Adipose tissue (tissue), 3 donors: Measurements from ENCODE around the gene JMJD7. TPM values are rescaled to one million over a fixed set of nuclear protein-coding genes. Genes with fewer than 3 reads are reported as not detected.

ENCODE experiments used
- H3K27ac ChIP-seq: one replicate; pipeline ENCODE4 v1.5.1; 2013; ENCODE audit warnings: low read depth, low read length
- WGBS, 3 donors: extraction: QIAGEN DNeasy Blood & Tissue Kit; methylation state at CpG; one replicate each; pipeline ENCODE4 v1.1.7; 2013; 5-methylcytosine and 5-hydroxymethylcytosine counted together
- polyA plus RNA-seq, 3 donors: library from polyadenylated mRNA; stranded (reverse); fragments of 200-250 nt; gene quantifications; one replicate each; pipeline ENCODE4 v1.2.3, GENCODE V29; 2013
- donor health status: healthy with polysubstance abuse.
- donor health status: Bipolar disorder and iron deficiency.
- donor health status: healthy.

JMJD7 gene
- polyA plus RNA-seq, 3 donors = 8.5 to 15.5 (median 10.3) TPM

GRCh38 chr15:41852736-41853590 is 25.1 kb downstream of the JMJD7 start:
- no peak overlapping the region for H3K27ac ChIP-seq
- 75 to 80% (median 78%) methylated on average over 16 to 17 of the region's 17 CpGs for WGBS, 3 donors

GRCh38 chr15:41853831-41854230 is 25.9 kb downstream of the JMJD7 start:
- H3K27ac ChIP-seq = no peak overlapping the region
- 85 to 88% (median 86%) methylated on average over 10 of the region's 10 CpGs for WGBS, 3 donors

GRCh38 chr15:41854443-41854842 is 26.6 kb downstream of the JMJD7 start:
- H3K27ac ChIP-seq = no peak overlapping the region
- 73 to 94% (median 89%) methylated on average over 9 of the region's 9 CpGs for WGBS, 3 donors

- no peak overlapping the region for H3K27ac ChIP-seq
- 79 to 83% (median 82%) methylated on average over 28 to 30 of the region's 30 CpGs for WGBS, 3 donors
Observed at GRCh38 chr15:41855261-41855961, 27.5 kb downstream of the JMJD7 start.

GRCh38 chr15:41856262-41856661 is 28.4 kb downstream of the JMJD7 start:
- no peak overlapping the region for H3K27ac ChIP-seq
- WGBS, 3 donors = 92 to 94% (median 93%) methylated on average over 16 to 17 of the region's 17 CpGs

GRCh38 chr15:41856716-41857115 is 28.8 kb downstream of the JMJD7 start:
- H3K27ac ChIP-seq = no peak overlapping the region
- WGBS, 3 donors = 89 to 96% (median 94%) methylated on average over 12 of the region's 12 CpGs

- WGBS, 3 donors = 87 to 95% (median 88%) methylated on average over 9 of the region's 9 CpGs
- no peak overlapping the region for H3K27ac ChIP-seq
Observed at GRCh38 chr15:41857316-41857715, 29.4 kb downstream of the JMJD7 start.

- WGBS, 3 donors = 85 to 88% (median 87%) methylated on average over 10 to 15 of the region's 15 CpGs
Observed at GRCh38 chr15:41858756-41859155, 30.9 kb downstream of the JMJD7 start.

GRCh38 chr15:41860049-41860828 is 32.3 kb downstream of the JMJD7 start:
- no peak overlapping the region for H3K27ac ChIP-seq
- WGBS, 3 donors = 56 to 68% (median 58%) methylated on average over 13 to 15 of the region's 15 CpGs

More at GRCh38 chr15:41858756-41859155, 30.9 kb downstream of the JMJD7 start:
- no peak overlapping the region for H3K27ac ChIP-seq

- no peak overlapping the region for H3K27ac ChIP-seq
- WGBS, 3 donors = 90 to 93% (median 93%) methylated on average over 18 of the region's 18 CpGs
Observed at GRCh38 chr15:41861736-41862356, 34.0 kb downstream of the JMJD7 start.

GRCh38 chr15:41862515-41863116 is 34.7 kb downstream of the JMJD7 start:
- H3K27ac ChIP-seq = no peak overlapping the region
- WGBS, 3 donors = 68 to 80% (median 75%) methylated on average over 13 to 19 of the region's 19 CpGs

- no peak overlapping the region for H3K27ac ChIP-seq
- WGBS, 3 donors = 80 to 89% (median 84%) methylated on average over 18 of the region's 18 CpGs
Observed at GRCh38 chr15:41865490-41866055, 37.7 kb downstream of the JMJD7 start.

GRCh38 chr15:41866263-41866703 is 38.4 kb downstream of the JMJD7 start:
- WGBS, 3 donors = 83 to 85% (median 84%) methylated on average over 7 to 8 of the region's 8 CpGs
- H3K27ac ChIP-seq = no peak overlapping the region

- no peak overlapping the region for H3K27ac ChIP-seq
- WGBS, 3 donors = 88 to 89% (median 89%) methylated on average over 24 to 25 of the region's 25 CpGs
Observed at GRCh38 chr15:41866872-41867579, 39.1 kb downstream of the JMJD7 start.

GRCh38 chr15:41868321-41868720 is 40.4 kb downstream of the JMJD7 start:
- WGBS, 3 donors = 95 to 96% (median 95%) methylated on average over 15 of the region's 15 CpGs
- no peak overlapping the region for H3K27ac ChIP-seq

- H3K27ac ChIP-seq = no peak overlapping the region
- WGBS, 3 donors = 84 to 93% (median 86%) methylated on average over 42 of the region's 42 CpGs
Observed at GRCh38 chr15:41869770-41870688, 42.1 kb downstream of the JMJD7 start.
